SU-DHL-6 (cell line): Measurements from ENCODE around the gene TTLL11.

Experiments
- H2AFZ ChIP-seq: fragments of 200-600 bp; sonication (generic); 2 replicates; pipeline ENCODE4 v1.6.1; 2014; ENCODE audit warnings: low read depth, mild to moderate bottlenecking, moderate library complexity, mixed read lengths, antibody characterized with exemption, low read length; ENCODE audit not compliant: severe bottlenecking
- H3F3A ChIP-seq: fragments of 200-600 bp; shearing (Covaris generic); 2 replicates; pipeline ENCODE4 v1.6.0; 2016; ENCODE audit warnings: antibody characterized with exemption, mild to moderate bottlenecking; ENCODE audit not compliant: insufficient read depth
- H3K27ac ChIP-seq: fragments of 200-600 bp; sonication (generic); 2 replicates; pipeline ENCODE4 v1.5.1; 2016; ENCODE audit warnings: low read depth, mild to moderate bottlenecking, low read length, moderate library complexity, mixed read lengths
- H3K27me3 ChIP-seq: fragments of 200-600 bp; sonication (generic), shearing (Covaris generic); 2 replicates; pipeline ENCODE4 v1.6.0; 2014; ENCODE audit warnings: mild to moderate bottlenecking, low read length
- H3K36me3 ChIP-seq: fragments of 200-600 bp; sonication (generic); 2 replicates; pipeline ENCODE4 v1.6.1; 2014; ENCODE audit warnings: mild to moderate bottlenecking, low read length, mixed read lengths
- H3K4me2 ChIP-seq: fragments of 300-600, 200-600 bp; shearing (Covaris generic), sonication (generic); 2 replicates; pipeline ENCODE4 v1.6.0; 2014; ENCODE audit warnings: low read length, low read depth, mild to moderate bottlenecking; ENCODE audit not compliant: poor library complexity, severe bottlenecking
- H3K4me3 ChIP-seq: fragments of 200-600 bp; sonication (generic); 2 replicates; pipeline ENCODE4 v1.5.1; 2014; ENCODE audit warnings: antibody characterized with exemption, low read length, mild to moderate bottlenecking, mixed read lengths; ENCODE audit not compliant: insufficient read depth, poor library complexity, severe bottlenecking
- H3K79me2 ChIP-seq: fragments of 200-600 bp; sonication (generic); 2 replicates; pipeline ENCODE4 v1.6.1; 2014; ENCODE audit warnings: mild to moderate bottlenecking, low read length, moderate library complexity; ENCODE audit not compliant: insufficient read depth
- H3K9ac ChIP-seq: fragments of 200-600 bp; sonication (generic); 2 replicates; pipeline ENCODE4 v1.7.0; 2014; ENCODE audit warnings: mild to moderate bottlenecking, low read length
- H3K9me2 ChIP-seq: fragments of 200-600 bp; sonication (generic); replicated peaks from 2 replicates; pipeline ENCODE4 v1.6.1; 2014; ENCODE audit warnings: low read length; ENCODE audit not compliant: insufficient read depth
- H3K9me3 ChIP-seq: fragments of 200-600 bp; sonication (generic); 2 replicates; pipeline ENCODE4 v1.6.1; 2014; ENCODE audit warnings: low read length, mixed read lengths; ENCODE audit not compliant: insufficient read depth
- H4K20me1 ChIP-seq: fragments of 200-600 bp; sonication (generic); 2 replicates; pipeline ENCODE4 v1.6.1; 2014; ENCODE audit warnings: low read depth, mild to moderate bottlenecking, antibody characterized with exemption, low read length, moderate library complexity, mixed read lengths
- EZH2phosphoT487 ChIP-seq: fragments of 200-600 bp; sonication (generic), shearing (Covaris generic); conservative IDR thresholded peaks from 2 replicates; pipeline ENCODE4 v1.6.1; 2018; ENCODE audit warnings: mild to moderate bottlenecking, antibody characterized with exemption, low read length, moderate library complexity, mixed read lengths
- TF ChIP-seq, protein P1 (sequence below): fragments of 200-600 bp; sonication (generic); IDR thresholded peaks from one replicate; pipeline ENCODE4 v1.5.1; 2017; ENCODE audit warnings: antibody characterized with exemption, mild to moderate bottlenecking, low read length, moderate library complexity; ENCODE audit not compliant: insufficient read depth, poor library complexity, severe bottlenecking

TTLL11 gene

DNA sequence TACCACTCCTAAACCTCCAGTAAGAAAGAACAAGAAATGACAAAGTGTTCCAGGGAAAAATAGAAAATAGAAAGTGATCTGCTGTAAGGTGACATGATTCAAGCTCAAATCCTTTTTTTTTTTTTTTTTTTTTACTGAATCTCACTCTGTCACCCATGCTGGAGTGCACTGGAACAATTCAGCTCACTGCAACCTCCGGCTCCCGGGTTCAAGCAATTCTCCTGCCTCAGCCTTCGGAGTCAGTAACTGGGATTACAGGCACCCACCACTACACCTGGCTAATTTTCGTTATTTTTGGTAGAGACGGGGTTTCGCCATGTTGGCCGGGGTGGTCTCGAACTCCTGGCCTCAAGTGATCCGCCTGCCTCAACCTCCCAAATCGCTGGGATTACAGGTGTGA lies 35.9 kb downstream of the TTLL11 start:
- no peaks in the 10 kb centered on the region for H3F3A ChIP-seq
- no peaks in the 10 kb centered on the region; the same call in 1 of the 2 replicates for H4K20me1 ChIP-seq
- H3K27me3 ChIP-seq: no peaks in the 10 kb centered on the region
- H3K4me3 ChIP-seq: no peak overlapping the region
- no peak overlapping the region for H3K4me2 ChIP-seq
- no peak overlapping the region for H2AFZ ChIP-seq
- H3K9me2 ChIP-seq: no peaks in the 10 kb centered on the region
- H3K27ac ChIP-seq: no peak overlapping the region
- H3K9ac ChIP-seq: no peak overlapping the region
- H3K9me3 ChIP-seq: no peaks in the 10 kb centered on the region
- H3K36me3 ChIP-seq: no peaks in the 10 kb centered on the region
- H3K79me2 ChIP-seq: no peaks in the 10 kb centered on the region
- TF ChIP-seq, protein P1, sequence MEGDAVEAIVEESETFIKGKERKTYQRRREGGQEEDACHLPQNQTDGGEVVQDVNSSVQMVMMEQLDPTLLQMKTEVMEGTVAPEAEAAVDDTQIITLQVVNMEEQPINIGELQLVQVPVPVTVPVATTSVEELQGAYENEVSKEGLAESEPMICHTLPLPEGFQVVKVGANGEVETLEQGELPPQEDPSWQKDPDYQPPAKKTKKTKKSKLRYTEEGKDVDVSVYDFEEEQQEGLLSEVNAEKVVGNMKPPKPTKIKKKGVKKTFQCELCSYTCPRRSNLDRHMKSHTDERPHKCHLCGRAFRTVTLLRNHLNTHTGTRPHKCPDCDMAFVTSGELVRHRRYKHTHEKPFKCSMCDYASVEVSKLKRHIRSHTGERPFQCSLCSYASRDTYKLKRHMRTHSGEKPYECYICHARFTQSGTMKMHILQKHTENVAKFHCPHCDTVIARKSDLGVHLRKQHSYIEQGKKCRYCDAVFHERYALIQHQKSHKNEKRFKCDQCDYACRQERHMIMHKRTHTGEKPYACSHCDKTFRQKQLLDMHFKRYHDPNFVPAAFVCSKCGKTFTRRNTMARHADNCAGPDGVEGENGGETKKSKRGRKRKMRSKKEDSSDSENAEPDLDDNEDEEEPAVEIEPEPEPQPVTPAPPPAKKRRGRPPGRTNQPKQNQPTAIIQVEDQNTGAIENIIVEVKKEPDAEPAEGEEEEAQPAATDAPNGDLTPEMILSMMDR: no peak
- TF ChIP-seq EZH2phosphoT487: no peak

DNA sequence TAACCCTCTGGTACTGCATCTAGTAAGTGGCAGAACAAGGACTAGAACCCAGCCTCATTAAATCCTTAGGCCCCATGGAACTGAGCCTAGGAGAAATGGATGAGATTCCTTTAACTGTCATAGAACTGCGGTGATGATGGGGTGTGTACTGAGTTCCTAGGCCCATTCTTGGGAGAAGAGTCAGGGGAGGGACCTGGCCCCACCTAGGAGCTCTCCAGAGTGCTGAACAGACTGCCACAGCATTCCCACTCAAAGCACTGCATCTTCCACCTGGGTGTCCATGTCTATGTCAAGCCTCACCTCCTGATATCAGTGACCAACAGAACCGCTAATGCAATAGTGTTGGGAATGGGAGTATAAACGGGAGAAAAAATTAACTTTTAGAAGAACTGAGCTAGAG lies 36.6 kb downstream of the TTLL11 start:
- no peak overlapping the region for H2AFZ ChIP-seq
- no peak overlapping the region for H3K9ac ChIP-seq
- no peaks in the 10 kb centered on the region for H3K9me2 ChIP-seq
- H3K27ac ChIP-seq: no peak overlapping the region
- H3K9me3 ChIP-seq: no peaks in the 10 kb centered on the region
- no peak overlapping the region for H3K4me2 ChIP-seq
- no peak overlapping the region for H3K4me3 ChIP-seq
- no peaks in the 10 kb centered on the region for H3F3A ChIP-seq
- no peaks in the 10 kb centered on the region for H3K27me3 ChIP-seq
- H3K36me3 ChIP-seq: no peaks in the 10 kb centered on the region
- no peak for TF ChIP-seq EZH2phosphoT487
- TF ChIP-seq, protein P1: no peak
- H4K20me1 ChIP-seq: no peaks in the 10 kb centered on the region; the same call in 1 of the 2 replicates
- H3K79me2 ChIP-seq: no peaks in the 10 kb centered on the region

DNA sequence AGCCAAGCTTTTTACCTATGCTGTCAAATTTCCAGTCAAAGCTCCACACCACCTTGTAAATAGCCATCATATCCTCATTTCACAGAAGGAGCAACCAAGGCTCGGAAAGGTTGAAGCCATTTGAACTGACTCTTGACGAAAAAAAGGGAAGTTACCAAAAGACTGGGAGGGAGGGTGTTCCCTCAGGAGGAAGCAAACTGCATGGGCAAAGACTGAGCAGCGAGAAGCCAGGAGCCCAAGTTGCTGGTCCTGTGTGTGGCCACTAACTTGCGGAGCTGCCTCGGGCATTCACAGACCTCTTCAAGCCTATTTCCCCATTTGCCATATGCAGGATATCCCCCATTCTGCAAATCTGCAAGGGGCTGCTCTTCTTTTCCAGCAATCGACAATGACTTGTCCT lies 37.4 kb downstream of the TTLL11 start:
- no peak for TF ChIP-seq EZH2phosphoT487
- TF ChIP-seq, protein P1: no peak

More for the DNA sequence above, 37.4 kb downstream of the TTLL11 start:
- Histone ChIP-seq H3K27ac (no peak overlapping the region), H3K9ac (no peak overlapping the region), H3K9me3 (no peaks in the 10 kb centered on the region), H3K36me3 (no peaks in the 10 kb centered on the region), H4K20me1 (no peaks in the 10 kb centered on the region; the same call in 1 of the 2 replicates), H2AFZ (no peak overlapping the region), H3K4me2 (no peak overlapping the region), H3K27me3 (no peaks in the 10 kb centered on the region), H3F3A (no peaks in the 10 kb centered on the region), H3K4me3 (no peak overlapping the region), H3K9me2 (no peaks in the 10 kb centered on the region), H3K79me2 (no peaks in the 10 kb centered on the region)
